ENCODE measurements around the gene ANXA8. TPM values are rescaled to one million over a fixed set of nuclear protein-coding genes. Genes with fewer than 3 reads are reported as not detected.
A peak's percentile ranks its signal among the peaks of the same experiment; 100 is the strongest.
"Not testable (repeated sequence)": the region's sequence is repeated elsewhere in the genome, so short reads cannot be mapped to it uniquely, and the experiment has no call there.

ANXA8 gene
- total RNA-seq, 4 donors from 2014 or later, result not detected

- intact Hi-C loops (cut with DNase I); H3K27me3 ChIP-seq; H3K27ac ChIP-seq (replicated peaks in 1 of 4); H3K4me1 ChIP-seq; H3K9me3 ChIP-seq; H3K36me3 ChIP-seq; DNase-seq (ENCODE audit: extremely low spot score): not testable (repeated sequence)
- peak in 2 of 3 experiments; percentile 24 to 35 for TF ChIP-seq CTCF (IDR thresholded peaks at IDR 0.05)
- WGBS, result no CpG with 5 or more reads among the region's 37 CpGs
- H3K4me3 ChIP-seq, result peak overlapping the region; percentile 22 to 43 (median 32)
Measured at GRCh38 chr10:47461261-47461687, 22.6 kb downstream of the ANXA8 start.

- Histone ChIP-seq H3K27me3 (no peaks in the 10 kb centered on the region), H3K27ac (replicated peaks in 1 of 4) (no peak overlapping the region), H3K9me3 (no peaks in the 10 kb centered on the region), H3K4me1 (no peaks in the 10 kb centered on the region), H3K36me3 (no peaks in the 10 kb centered on the region), H3K4me3 (no peak overlapping the region)
- DNase-seq (ENCODE audit: extremely low spot score), result no peak
- 78% methylated on average over 4 of the region's 4 CpGs for WGBS
- intact Hi-C loops (cut with DNase I), result loop anchor here (5.0 kb wide), 1 partner anchor 56 kb away; no protein-coding TSS in a partner anchor
- TF ChIP-seq EP300 (IDR thresholded peaks at IDR 0.05) (no peak), CTCF (IDR thresholded peaks at IDR 0.05) (no peak), POLR2AphosphoS5 (IDR thresholded peaks at IDR 0.05) (no peak)
Measured at GRCh38 chr10:47458466-47459154, 25.3 kb downstream of the ANXA8 start.

- Histone ChIP-seq H3K27ac (replicated peaks in 1 of 4) (no peak overlapping the region), H3K27me3 (no peaks in the 10 kb centered on the region), H3K4me1 (no peaks in the 10 kb centered on the region), H3K4me3 (no peak overlapping the region), H3K9me3 (no peaks in the 10 kb centered on the region), H3K36me3 (no peaks in the 10 kb centered on the region)
- intact Hi-C loops (cut with DNase I), result loop anchor here (5.0 kb wide), 1 partner anchor 56 kb away; no protein-coding TSS in a partner anchor
- TF ChIP-seq CTCF (IDR thresholded peaks at IDR 0.05) (no peak), POLR2A (IDR thresholded peaks at IDR 0.05; ENCODE audit: low read depth) (no peak), POLR2AphosphoS5 (IDR thresholded peaks at IDR 0.05) (no peak), EP300 (IDR thresholded peaks at IDR 0.05) (no peak)
- WGBS, result 90% methylated on average over 1 of the region's 1 CpG
- no peak for DNase-seq (ENCODE audit: extremely low spot score)
Measured at GRCh38 chr10:47457826-47458225, 26.1 kb downstream of the ANXA8 start.

GRCh38 chr10:47457528-47457820 lies 26.4 kb downstream of the ANXA8 start:
- TF ChIP-seq POLR2A (IDR thresholded peaks at IDR 0.05; ENCODE audit: low read depth) (no peak), CTCF (IDR thresholded peaks at IDR 0.05) (no peak), EP300 (IDR thresholded peaks at IDR 0.05) (no peak), POLR2AphosphoS5 (IDR thresholded peaks at IDR 0.05) (no peak)
- no CpG with 5 or more reads among the region's 1 CpG for WGBS
- H3K4me3 ChIP-seq, result no peak overlapping the region
- no peaks in the 10 kb centered on the region for H3K36me3 ChIP-seq
- DNase-seq (ENCODE audit: extremely low spot score), result peak; percentile 87
- H3K27ac ChIP-seq (replicated peaks in 1 of 4), result no peak overlapping the region
- intact Hi-C loops (cut with DNase I), result loop anchor here (5.0 kb wide), 1 partner anchor 55 kb away; no protein-coding TSS in a partner anchor
- no peaks in the 10 kb centered on the region for H3K27me3 ChIP-seq
- no peaks in the 10 kb centered on the region for H3K9me3 ChIP-seq
- no peaks in the 10 kb centered on the region for H3K4me1 ChIP-seq

Data from esophagus muscularis mucosa (tissue), 4 donors.